Astrocyte (in vitro differentiated cells and primary cell): Measurements from ENCODE around the gene PLCD3. TPM values are rescaled to one million over a fixed set of nuclear protein-coding genes. Genes with fewer than 3 reads are reported as not detected.
A peak's percentile ranks its signal among the peaks of the same experiment; 100 is the strongest.

ENCODE experiments used
- DNase-seq: peaks from one replicate; pipeline ENCODE4 v3.0.0-alpha.2; 2010; ENCODE audit warnings: low read depth
- FAIRE-seq: peaks from 2 replicates; lab custom pipeline; 2011; peaks lifted over from hg19 to GRCh38; lab: Jason Lieb, UNC
- H2AFZ ChIP-seq: 2 replicates; pipeline ENCODE4 v1.6.0; 2012; ENCODE audit warnings: low read depth, low read length, inconsistent platforms
- H3K27ac ChIP-seq: 2 replicates; pipeline ENCODE4 v1.5.1; 2011; ENCODE audit warnings: low read depth, low read length, inconsistent platforms
- H3K27me3 ChIP-seq: 2 replicates; pipeline ENCODE4 v1.6.0; 2011; ENCODE audit warnings: low read length, inconsistent platforms; ENCODE audit not compliant: insufficient read depth
- H3K36me3 ChIP-seq: 2 replicates; pipeline ENCODE4 v1.5.1; 2011; ENCODE audit warnings: low read length, inconsistent platforms; ENCODE audit not compliant: insufficient read depth
- H3K4me1 ChIP-seq: 2 replicates; pipeline ENCODE4 v1.5.1; 2011; ENCODE audit warnings: low read length, inconsistent platforms; ENCODE audit not compliant: insufficient read depth
- H3K4me2 ChIP-seq: 2 replicates; pipeline ENCODE4 v1.6.0; 2012; ENCODE audit warnings: low read length, inconsistent platforms
- H3K4me3 ChIP-seq: 2 replicates; pipeline ENCODE4 v1.5.1; 2011; ENCODE audit warnings: low read depth, mild to moderate bottlenecking, low read length, inconsistent platforms; ENCODE audit not compliant: insufficient read depth
- H3K79me2 ChIP-seq: 2 replicates; pipeline ENCODE4 v1.6.0; 2012; ENCODE audit warnings: mild to moderate bottlenecking, low read length, inconsistent platforms; ENCODE audit not compliant: insufficient read depth
- H3K9ac ChIP-seq: 2 replicates; pipeline ENCODE4 v1.6.0; 2012; ENCODE audit warnings: mild to moderate bottlenecking, low read length, inconsistent platforms
- H3K9me3 ChIP-seq: 2 replicates; pipeline ENCODE4 v1.5.1; 2012; ENCODE audit warnings: low read depth, mild to moderate bottlenecking, low read length, inconsistent platforms; ENCODE audit not compliant: insufficient read depth
- H4K20me1 ChIP-seq: 2 replicates; pipeline ENCODE4 v1.6.0; 2012; ENCODE audit warnings: low read length, inconsistent platforms; ENCODE audit not compliant: insufficient read depth
- H3K27ac Mint-ChIP-seq: one replicate; pipeline ENCODE4 v1.8.0; 2021; ENCODE audit warnings: mild to moderate bottlenecking, mixed read lengths; ENCODE audit not compliant: unreplicated experiment
- H3K27me3 Mint-ChIP-seq: one replicate; pipeline ENCODE4 v1.8.0; 2021; ENCODE audit warnings: low read depth, mixed read lengths; ENCODE audit not compliant: unreplicated experiment
- H3K36me3 Mint-ChIP-seq: one replicate; pipeline ENCODE4 v1.8.0; 2021; ENCODE audit warnings: low read depth, mixed read lengths; ENCODE audit not compliant: unreplicated experiment
- H3K4me1 Mint-ChIP-seq: one replicate; pipeline ENCODE4 v1.8.0; 2021; ENCODE audit warnings: low read depth, mixed read lengths; ENCODE audit not compliant: unreplicated experiment
- H3K4me3 Mint-ChIP-seq: one replicate; pipeline ENCODE4 v1.8.0; 2021; ENCODE audit warnings: mild to moderate bottlenecking, moderate library complexity, mixed read lengths; ENCODE audit not compliant: unreplicated experiment
- H3K9me3 Mint-ChIP-seq: one replicate; pipeline ENCODE4 v1.8.0; 2021; ENCODE audit warnings: mild to moderate bottlenecking, mixed read lengths; ENCODE audit not compliant: unreplicated experiment
- CTCF ChIP-seq: IDR thresholded peaks from 2 replicates; pipeline ENCODE4 v1.5.1; 2011; ENCODE audit warnings: low read depth, mild to moderate bottlenecking, inconsistent platforms, low read length, moderate library complexity; ENCODE audit not compliant: insufficient read depth
- EZH2 ChIP-seq: IDR thresholded peaks from 2 replicates; pipeline ENCODE4 v1.6.1; 2012; ENCODE audit warnings: mild to moderate bottlenecking, low read length, inconsistent platforms; ENCODE audit not compliant: insufficient read depth
- total RNA-seq: library from RNA; stranded (reverse); gene quantifications from 2 replicates; pipeline ENCODE4 v1.2.1, GENCODE V29; 2021

PLCD3 gene
- total RNA-seq, 1 donor from 2014 or later, result 92.0 TPM

GRCh38 chr17:45110676-45111611 is 21.4 kb downstream of the PLCD3 start:
- Histone ChIP-seq H3K9me3 (no peaks in the 10 kb centered on the region), H3K4me2 (no peak overlapping the region), H3K36me3 (peaks cover 10% of the 10 kb centered on the region), H4K20me1 (peaks cover 30% of the 10 kb centered on the region), H3K9ac (no peak overlapping the region), H3K27ac (no peak overlapping the region), H3K79me2 (no peaks in the 10 kb centered on the region), H3K4me3 (no peak overlapping the region), H3K4me1 (peaks cover 3% of the 10 kb centered on the region), H2AFZ (no peak overlapping the region), H3K27me3 (no peaks in the 10 kb centered on the region)
- peak; percentile 59 for DNase-seq
- TF ChIP-seq EZH2 (no peak), CTCF (no peak)
- Mint-ChIP-seq H3K4me1 (peaks cover 5% of the 10 kb centered on the region), H3K9me3 (no peaks in the 10 kb centered on the region), H3K4me3 (no peak overlapping the region), H3K36me3 (peaks cover 8% of the 10 kb centered on the region), H3K27me3 (no peaks in the 10 kb centered on the region), H3K27ac (peak overlapping the region; percentile 26)
- FAIRE-seq, result no peak

- no peaks in the 10 kb centered on the region for H3K27me3 ChIP-seq
- H3K9me3 Mint-ChIP-seq, result no peaks in the 10 kb centered on the region
- H3K27me3 Mint-ChIP-seq, result no peaks in the 10 kb centered on the region
- H3K4me2 ChIP-seq, result no peak overlapping the region
- peaks cover 16% of the 10 kb centered on the region for H3K36me3 Mint-ChIP-seq
- no peak overlapping the region for H3K4me3 ChIP-seq
- no peak for TF ChIP-seq EZH2
- H3K4me1 ChIP-seq, result no peaks in the 10 kb centered on the region
- peaks cover 2% of the 10 kb centered on the region for H3K4me1 Mint-ChIP-seq
- no peak overlapping the region for H3K27ac ChIP-seq
- peak overlapping the region; percentile 34 for H3K4me3 Mint-ChIP-seq
- no peak overlapping the region for H2AFZ ChIP-seq
- H3K36me3 ChIP-seq, result peaks cover 27% of the 10 kb centered on the region
- no peak overlapping the region for H3K9ac ChIP-seq
- FAIRE-seq (no peak), DNase-seq (no peak)
- peak overlapping the region; percentile 26 for H3K27ac Mint-ChIP-seq
- H4K20me1 ChIP-seq, result peaks cover 34% of the 10 kb centered on the region
- H3K9me3 ChIP-seq, result no peaks in the 10 kb centered on the region
- no peaks in the 10 kb centered on the region for H3K79me2 ChIP-seq
These were observed 23.5 kb downstream of the PLCD3 start for GRCh38 chr17:45108595-45109521.

- Histone ChIP-seq H2AFZ (no peak overlapping the region), H3K79me2 (no peaks in the 10 kb centered on the region), H3K4me2 (no peak overlapping the region), H3K9ac (no peak overlapping the region), H4K20me1 (peaks cover 40% of the 10 kb centered on the region), H3K27me3 (no peaks in the 10 kb centered on the region), H3K27ac (no peak overlapping the region), H3K4me1 (no peaks in the 10 kb centered on the region), H3K9me3 (no peaks in the 10 kb centered on the region), H3K4me3 (no peak overlapping the region), H3K36me3 (peaks cover 34% of the 10 kb centered on the region)
- no peak overlapping the region for H3K4me3 Mint-ChIP-seq
- no peaks in the 10 kb centered on the region for H3K27me3 Mint-ChIP-seq
- H3K27ac Mint-ChIP-seq, result peak overlapping the region; percentile 53
- DNase-seq, result no peak
- peaks cover 2% of the 10 kb centered on the region for H3K4me1 Mint-ChIP-seq
- no peak for FAIRE-seq
- no peak for TF ChIP-seq CTCF
- TF ChIP-seq EZH2, result no peak
- H3K36me3 Mint-ChIP-seq, result peaks cover 18% of the 10 kb centered on the region
- H3K9me3 Mint-ChIP-seq, result no peaks in the 10 kb centered on the region
These were observed 24.3 kb downstream of the PLCD3 start for GRCh38 chr17:45108051-45108450.
